GM13976 (cell line): Measurements from ENCODE around the gene TBCEL.

Source experiments
- DNase-seq: peaks from one replicate; pipeline ENCODE4 v3.0.0; 2012; ENCODE audit warnings: low spot score
- CTCF ChIP-seq: IDR thresholded peaks from 2 replicates; pipeline ENCODE4 v1.5.1; 2012; ENCODE audit warnings: borderline replicate concordance, mild to moderate bottlenecking; ENCODE audit not compliant: insufficient read depth; ENCODE audit errors: extremely low read depth, missing control alignments, control extremely low read depth
- in situ Hi-C: fragments of 300-500 bp; cut with MboI; formaldehyde crosslinking; loops from one replicate; pipeline ENCODE4 v1.12.0; 2022; ENCODE audit warnings: low sequenced_read_pairs, mixed read lengths, inconsistent platforms; ENCODE audit not compliant: unreplicated experiment

Gene TBCEL

GRCh38 chr11:121137005-121137404 is 113.1 kb downstream of the TBCEL start:
- DNase-seq = no peak
- in situ Hi-C loops = no loop called here
- TF ChIP-seq CTCF = no peak

- in situ Hi-C loops = no loop called here
- no peak for TF ChIP-seq CTCF
- DNase-seq = no peak
Observed at GRCh38 chr11:121138259-121138658, 114.4 kb downstream of the TBCEL start.

- no peak for DNase-seq
- in situ Hi-C loops = no loop called here
- no peak for TF ChIP-seq CTCF
Observed at GRCh38 chr11:121140369-121140768, 116.5 kb downstream of the TBCEL start.
